GM21447 (cell line): Measurements from ENCODE around the gene RPL28.
A peak's percentile ranks its signal among the peaks of the same experiment; 100 is the strongest.

Experiments used
- ATAC-seq: cut with Tn5 transposase; IDR thresholded peaks from one replicate; pipeline ENCODE4 v1.9.1; 2021; ENCODE audit not compliant: unreplicated experiment

Gene RPL28

GRCh38 chr19:55385724-55386492 lies at the start of gene RPL28:
RPL28 (plus strand) TSS chr19:55385932; CDS start chr19:55386358, 426 bp downstream.
- peak; percentile 54 for ATAC-seq

GRCh38 chr19:55336101-55336500 lies 49.6 kb upstream of the RPL28 start:
- ATAC-seq = no peak

GRCh38 chr19:55339105-55339888 lies 46.4 kb upstream of the RPL28 start, which contains the start of gene KMT5C:
KMT5C (plus strand) TSS chr19:55339876; CDS start chr19:55341937, 2,061 bp downstream.
- ATAC-seq = peak; percentile 79

GRCh38 chr19:55339889-55340783 lies 45.6 kb upstream of the RPL28 start:
- ATAC-seq = no peak

- ATAC-seq = no peak
Measured at GRCh38 chr19:55340784-55341147, 45.0 kb upstream of the RPL28 start.

GRCh38 chr19:55341171-55341588 lies 44.6 kb upstream of the RPL28 start:
- ATAC-seq = no peak

GRCh38 chr19:55341595-55342531 lies 43.9 kb upstream of the RPL28 start:
- ATAC-seq = no peak

GRCh38 chr19:55344444-55344843 lies 41.3 kb upstream of the RPL28 start:
- ATAC-seq = no peak

GRCh38 chr19:55345101-55345817 lies 40.5 kb upstream of the RPL28 start:
- ATAC-seq = no peak

GRCh38 chr19:55345818-55346724 lies 39.7 kb upstream of the RPL28 start:
- no peak for ATAC-seq

- no peak for ATAC-seq
Measured at GRCh38 chr19:55346725-55347441, 38.8 kb upstream of the RPL28 start.

- ATAC-seq = no peak
Measured at GRCh38 chr19:55347442-55348009, 38.2 kb upstream of the RPL28 start.

- no peak for ATAC-seq
Measured at GRCh38 chr19:55348317-55349034, 37.3 kb upstream of the RPL28 start.

GRCh38 chr19:55350620-55351315 lies 35.0 kb upstream of the RPL28 start:
- ATAC-seq = no peak

GRCh38 chr19:55352040-55352439 lies 33.7 kb upstream of the RPL28 start:
- ATAC-seq = no peak

- ATAC-seq = no peak
Measured at GRCh38 chr19:55352549-55353145, 33.1 kb upstream of the RPL28 start.
